Measurements from ENCODE around the gene LRRC4C. TPM values are rescaled to one million over a fixed set of nuclear protein-coding genes. Genes with fewer than 3 reads are reported as not detected.

LRRC4C gene
- total and polyA plus RNA-seq, 2 experiments from 2014 or later: 0.35 to 1.1 TPM

- TF ChIP-seq ZNF462 (CRISPR knock-in tag; IDR thresholded peaks at IDR 0.05) (no peak), JUNB (IDR thresholded peaks at IDR 0.05; ENCODE audit: unreplicated experiment) (no peak), POLR2AphosphoS5 (IDR thresholded peaks at IDR 0.05; ENCODE audit: low read depth) (no peak), ZNF331 (CRISPR knock-in tag; IDR thresholded peaks at IDR 0.05; ENCODE audit: low read depth) (no peak), EZH2 (IDR thresholded peaks at IDR 0.05; ENCODE audit: low read depth, unreplicated experiment) (no peak)
Measured at GRCh38 chr11:40513281-40513680, 946.2 kb downstream of the LRRC4C start (continued).

GRCh38 chr11:40508303-40508702 lies 951.1 kb downstream of the LRRC4C start:
- no peaks in the 10 kb centered on the region for H3K79me2 ChIP-seq (replicated peaks; ENCODE audit: insufficient read depth)
- H3K4me1 ChIP-seq (ENCODE audit: insufficient read depth): no peaks in the 10 kb centered on the region
- Mint-ChIP-seq H3K9me3 (no peaks in the 10 kb centered on the region; the same call in 2 of the 3 replicates), H3K27me3 (ENCODE audit: insufficient read depth, low read depth, poor library complexity) (no peaks in the 10 kb centered on the region), H3K27ac (no peak overlapping the region), H3K36me3 (ENCODE audit: low read depth) (no peaks in the 10 kb centered on the region), H3K4me1 (no peaks in the 10 kb centered on the region), H3K4me3 (no peak overlapping the region)
- H3K4me2 ChIP-seq: no peak overlapping the region
- H3K4me3 ChIP-seq: no peak overlapping the region
- no peaks in the 10 kb centered on the region for H3F3A ChIP-seq (replicated peaks; ENCODE audit: low read depth)
- ATAC-seq: no peak
- no peak overlapping the region for H3K27ac ChIP-seq (ENCODE audit: low read depth)
- no peaks in the 10 kb centered on the region for H3K9me2 ChIP-seq (ENCODE audit: insufficient read depth)
- H3K36me3 ChIP-seq (ENCODE audit: insufficient read depth): no peaks in the 10 kb centered on the region
- DNase-seq (ENCODE audit: low spot score): no peak
- no peak overlapping the region for H2AFZ ChIP-seq
- no peaks in the 10 kb centered on the region for H4K20me1 ChIP-seq (replicated peaks; ENCODE audit: insufficient read depth)
- H3K27me3 ChIP-seq (ENCODE audit: insufficient read depth): no peaks in the 10 kb centered on the region
- TF ChIP-seq ZNF114 (CRISPR knock-in tag; IDR thresholded peaks at IDR 0.05) (no peak), REST (IDR thresholded peaks at IDR 0.05; ENCODE audit: unreplicated experiment) (no peak), EZH2phosphoT487 (IDR thresholded peaks at IDR 0.05; ENCODE audit: unreplicated experiment) (no peak)

All from GM23338 (cell line).